ENCODE results near the gene GFOD2.

The GFOD2 gene

DNA sequence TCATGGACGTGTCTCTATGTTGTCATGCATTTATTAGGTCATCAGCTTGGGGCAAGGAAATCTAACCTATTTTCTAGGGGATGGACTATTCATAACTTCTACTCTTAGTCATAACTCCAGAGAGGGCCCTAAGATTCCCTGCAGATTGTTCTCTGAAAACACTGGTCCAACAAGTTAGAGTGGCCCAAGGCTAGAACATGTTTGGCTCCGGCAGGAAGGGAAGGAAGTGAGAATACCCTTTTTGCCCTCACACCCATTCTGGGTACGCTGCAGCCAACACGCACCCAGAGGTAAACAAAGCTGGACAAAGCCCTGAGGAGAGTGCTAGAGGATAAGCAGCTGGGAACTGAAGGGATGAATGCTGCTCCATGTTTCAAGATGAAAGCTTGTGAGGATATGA lies 42.6 kb downstream of the GFOD2 start:
- TF ChIP-seq, protein P1, sequence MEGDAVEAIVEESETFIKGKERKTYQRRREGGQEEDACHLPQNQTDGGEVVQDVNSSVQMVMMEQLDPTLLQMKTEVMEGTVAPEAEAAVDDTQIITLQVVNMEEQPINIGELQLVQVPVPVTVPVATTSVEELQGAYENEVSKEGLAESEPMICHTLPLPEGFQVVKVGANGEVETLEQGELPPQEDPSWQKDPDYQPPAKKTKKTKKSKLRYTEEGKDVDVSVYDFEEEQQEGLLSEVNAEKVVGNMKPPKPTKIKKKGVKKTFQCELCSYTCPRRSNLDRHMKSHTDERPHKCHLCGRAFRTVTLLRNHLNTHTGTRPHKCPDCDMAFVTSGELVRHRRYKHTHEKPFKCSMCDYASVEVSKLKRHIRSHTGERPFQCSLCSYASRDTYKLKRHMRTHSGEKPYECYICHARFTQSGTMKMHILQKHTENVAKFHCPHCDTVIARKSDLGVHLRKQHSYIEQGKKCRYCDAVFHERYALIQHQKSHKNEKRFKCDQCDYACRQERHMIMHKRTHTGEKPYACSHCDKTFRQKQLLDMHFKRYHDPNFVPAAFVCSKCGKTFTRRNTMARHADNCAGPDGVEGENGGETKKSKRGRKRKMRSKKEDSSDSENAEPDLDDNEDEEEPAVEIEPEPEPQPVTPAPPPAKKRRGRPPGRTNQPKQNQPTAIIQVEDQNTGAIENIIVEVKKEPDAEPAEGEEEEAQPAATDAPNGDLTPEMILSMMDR (IDR thresholded peaks at IDR 0.05; ENCODE audit: insufficient read depth, low read length, poor library complexity, severe bottlenecking), result no peak
- Histone ChIP-seq H3K4me3 (replicated peaks; ENCODE audit: low read depth, low read length) (no peak overlapping the region), H3K36me3 (ENCODE audit: control insufficient read depth, insufficient read depth, low read length) (peaks cover 3% of the 10 kb centered on the region), H3K27me3 (replicated peaks; ENCODE audit: control insufficient read depth, insufficient read depth, low read length) (no peaks in the 10 kb centered on the region)
- no peak for DNase-seq (ENCODE audit: extremely low read depth, insufficient read length)

GRCh38 chr16:67675999-67676398 lies 43.1 kb downstream of the GFOD2 start:
- TF ChIP-seq, protein P1 (IDR thresholded peaks at IDR 0.05; ENCODE audit: insufficient read depth, low read length, poor library complexity, severe bottlenecking), result no peak
- no peaks in the 10 kb centered on the region for H3K27me3 ChIP-seq (replicated peaks; ENCODE audit: control insufficient read depth, insufficient read depth, low read length)
- DNase-seq (ENCODE audit: extremely low read depth, insufficient read length), result no peak
- no peak overlapping the region for H3K4me3 ChIP-seq (replicated peaks; ENCODE audit: low read depth, low read length)
- peaks cover 3% of the 10 kb centered on the region for H3K36me3 ChIP-seq (ENCODE audit: control insufficient read depth, insufficient read depth, low read length)

GRCh38 chr16:67675579-67675935 lies 43.6 kb downstream of the GFOD2 start:
- H3K27me3 ChIP-seq (replicated peaks; ENCODE audit: control insufficient read depth, insufficient read depth, low read length), result no peaks in the 10 kb centered on the region
- TF ChIP-seq, protein P1 (IDR thresholded peaks at IDR 0.05; ENCODE audit: insufficient read depth, low read length, poor library complexity, severe bottlenecking), result no peak
- H3K4me3 ChIP-seq (replicated peaks; ENCODE audit: low read depth, low read length), result no peak overlapping the region
- no peak for DNase-seq (ENCODE audit: extremely low read depth, insufficient read length)
- peaks cover 3% of the 10 kb centered on the region for H3K36me3 ChIP-seq (ENCODE audit: control insufficient read depth, insufficient read depth, low read length)

DNA sequence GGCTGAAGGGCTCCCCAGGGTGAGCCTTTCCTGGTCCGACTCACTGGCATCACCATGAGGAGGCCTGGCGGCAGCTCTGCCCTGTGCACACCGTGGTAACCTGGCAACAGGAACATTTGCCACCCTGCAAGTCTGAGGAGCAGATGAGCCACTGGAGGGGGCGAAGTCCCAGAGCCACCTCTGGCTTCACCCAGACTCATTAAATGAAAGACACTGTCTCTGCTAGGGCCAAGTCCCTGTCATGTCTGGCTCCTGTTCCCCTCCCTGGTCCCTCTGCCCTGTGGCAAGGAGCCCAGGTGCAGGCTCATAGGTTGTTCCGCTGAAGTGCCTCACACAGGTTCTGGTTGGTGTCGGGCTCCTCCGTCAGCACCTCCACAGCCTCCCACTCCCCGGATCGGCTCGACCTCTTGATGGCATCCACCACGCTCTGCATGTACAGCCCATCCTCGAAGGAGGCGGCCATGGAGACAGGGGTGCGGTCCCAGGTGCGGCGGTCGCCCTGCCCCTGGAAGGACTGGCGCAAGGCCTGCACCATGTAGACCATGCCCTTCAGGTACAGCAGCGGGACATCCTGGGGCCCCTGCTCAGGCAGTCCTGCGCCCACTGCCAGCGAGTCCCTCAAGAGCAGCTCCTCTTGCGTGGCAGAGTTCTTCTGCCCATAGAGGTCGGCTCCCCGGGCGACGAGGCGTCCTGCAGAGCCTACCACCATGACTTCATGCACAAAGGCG lies 44.1 kb downstream of the GFOD2 start:
- Histone ChIP-seq H3K27me3 (replicated peaks; ENCODE audit: control insufficient read depth, insufficient read depth, low read length) (no peaks in the 10 kb centered on the region), H3K36me3 (ENCODE audit: control insufficient read depth, insufficient read depth, low read length) (peaks cover 3% of the 10 kb centered on the region), H3K4me3 (replicated peaks; ENCODE audit: low read depth, low read length) (no peak overlapping the region)
- TF ChIP-seq, protein P1 (IDR thresholded peaks at IDR 0.05; ENCODE audit: insufficient read depth, low read length, poor library complexity, severe bottlenecking), result no peak
- no peak for DNase-seq (ENCODE audit: extremely low read depth, insufficient read length)

GRCh38 chr16:67673712-67674580 lies 45.2 kb downstream of the GFOD2 start:
- Histone ChIP-seq H3K4me3 (replicated peaks; ENCODE audit: low read depth, low read length) (no peak overlapping the region), H3K36me3 (ENCODE audit: control insufficient read depth, insufficient read depth, low read length) (peaks cover 3% of the 10 kb centered on the region), H3K27me3 (replicated peaks; ENCODE audit: control insufficient read depth, insufficient read depth, low read length) (no peaks in the 10 kb centered on the region)
- TF ChIP-seq, protein P1 (IDR thresholded peaks at IDR 0.05; ENCODE audit: insufficient read depth, low read length, poor library complexity, severe bottlenecking), result no peak
- DNase-seq (ENCODE audit: extremely low read depth, insufficient read length), result no peak

Measured in GM06990 (cell line).